Stimulated activated CD4-positive, alpha-beta T cell treated with anti-CD3 and anti-CD28 coated beads, Interleukin-1b, Interleukin-23, amount 100 ng/mL, for 48 hours (primary cell): ENCODE data around the gene AVL9.
"Not testable (repeated sequence)": the region's sequence is repeated elsewhere in the genome, so short reads cannot be mapped to it uniquely, and the experiment has no call there.

ENCODE experiments used
- DNase-seq: peaks from one replicate; pipeline ENCODE4 v3.0.0-alpha.2; 2020

The AVL9 gene

DNA sequence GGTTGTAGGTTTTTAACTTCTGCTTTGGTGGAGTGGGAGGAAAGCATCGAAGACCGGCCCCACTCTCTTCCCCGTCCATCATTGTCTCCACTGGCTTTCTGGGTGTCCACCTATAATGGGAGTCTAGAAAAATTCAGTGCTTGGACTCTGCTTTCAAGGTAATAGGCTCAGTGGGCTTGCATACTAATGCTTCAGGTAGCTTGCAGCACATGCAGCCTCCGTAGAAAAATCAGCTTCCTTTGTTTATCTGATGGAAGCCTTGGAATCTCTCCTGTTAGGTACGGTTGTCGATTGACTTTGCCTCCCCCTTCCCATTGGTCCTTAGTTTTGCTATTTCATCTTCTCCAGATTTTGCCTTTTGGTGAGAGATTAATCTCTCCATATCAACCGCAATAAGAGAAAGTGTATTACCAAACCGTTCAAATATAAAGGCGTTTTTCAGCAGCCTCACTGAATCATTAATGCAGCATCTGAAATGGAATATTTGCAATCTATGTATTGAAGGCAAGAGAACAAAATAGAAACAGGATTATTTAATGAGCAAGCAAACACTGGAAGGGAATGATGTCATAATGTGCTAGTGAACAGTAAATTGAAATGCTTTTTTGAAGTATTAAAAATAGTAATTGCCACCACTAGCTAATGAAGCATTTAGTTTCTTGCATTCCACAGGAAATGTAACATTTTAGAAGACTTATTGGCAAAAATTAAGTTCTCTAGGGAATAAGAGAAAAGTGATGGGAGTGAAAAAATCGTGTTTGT is 944 bp downstream of the AVL9 start:
- DNase-seq = no peak

DNA sequence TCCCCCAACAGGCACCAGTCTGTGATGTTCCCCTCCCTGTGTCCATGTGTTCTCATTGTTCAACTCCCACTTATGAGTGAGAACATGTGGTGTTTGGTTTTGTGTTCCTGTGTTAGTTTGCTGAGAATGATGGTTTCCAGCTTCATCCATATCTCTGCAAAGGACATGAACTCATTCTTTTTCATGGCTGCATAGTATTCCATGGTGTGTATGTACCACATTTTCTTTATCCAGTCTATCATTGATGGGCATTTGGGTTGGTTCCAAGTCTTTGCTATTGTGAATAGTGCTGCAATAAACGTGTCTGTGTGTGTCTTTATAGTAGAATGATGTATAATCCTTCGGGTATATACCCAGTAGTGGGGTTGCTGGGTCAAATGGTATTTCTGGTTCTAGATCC is 4.5 kb downstream of the AVL9 start:
- not testable (repeated sequence) for DNase-seq

DNA sequence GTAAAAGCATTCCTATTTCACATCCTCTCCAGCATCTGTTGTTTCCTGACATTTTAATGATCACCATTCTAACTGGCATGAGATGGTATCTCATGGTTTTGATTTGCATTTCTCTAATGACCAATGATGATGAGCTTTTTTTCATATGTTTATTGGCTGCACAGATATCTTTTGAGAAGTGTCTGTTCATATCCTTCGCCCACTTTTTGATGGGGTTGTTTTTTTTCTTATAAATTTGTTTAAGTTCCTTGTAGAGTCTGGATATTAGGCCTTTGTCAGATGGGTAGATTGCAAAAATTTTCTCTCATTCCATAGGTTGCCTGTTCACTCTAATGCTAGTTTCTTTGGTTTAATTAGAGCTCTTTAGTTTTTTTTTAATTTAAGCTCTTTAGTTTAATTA is 4.9 kb downstream of the AVL9 start:
- not testable (repeated sequence) for DNase-seq

DNA sequence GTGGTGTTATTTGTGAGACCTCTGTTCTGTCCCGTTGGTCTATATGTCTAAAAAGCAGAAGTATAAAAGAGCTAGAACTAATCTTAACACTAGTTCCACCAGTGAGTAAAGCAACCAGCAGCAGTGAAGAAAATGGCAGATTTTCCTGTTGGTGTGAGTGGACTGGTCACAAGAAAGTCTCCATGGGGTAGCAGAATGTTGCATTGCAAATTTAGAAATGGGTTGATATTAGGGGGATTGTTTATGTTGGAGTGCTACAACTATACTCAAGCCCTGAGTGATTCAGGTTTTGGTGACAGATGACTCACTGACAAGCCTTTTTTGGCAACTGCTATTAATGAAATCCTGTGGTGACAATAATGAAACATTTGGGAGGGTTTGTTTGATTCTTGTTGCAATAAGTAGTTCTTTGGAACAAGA is 5.6 kb downstream of the AVL9 start:
- DNase-seq = no peak

DNA sequence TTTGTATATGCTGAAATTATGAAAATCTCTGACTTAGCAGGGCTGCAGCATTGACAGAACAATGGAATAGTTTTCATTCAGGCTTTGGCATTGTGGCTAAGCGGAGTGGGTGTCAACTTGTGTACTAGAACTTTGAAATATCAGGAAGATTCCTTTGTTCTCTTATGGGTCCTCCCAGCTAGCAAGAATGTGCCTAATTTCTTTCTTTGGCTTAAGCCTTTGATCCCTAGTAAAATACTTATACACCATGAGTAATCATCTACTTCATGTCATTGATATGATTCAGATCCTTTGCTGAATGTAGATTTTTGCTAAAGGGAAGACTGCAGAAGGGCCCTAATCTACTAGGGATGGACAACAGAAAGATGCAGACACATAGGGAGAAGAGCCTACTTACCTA is 6.2 kb downstream of the AVL9 start:
- no peak for DNase-seq

DNA sequence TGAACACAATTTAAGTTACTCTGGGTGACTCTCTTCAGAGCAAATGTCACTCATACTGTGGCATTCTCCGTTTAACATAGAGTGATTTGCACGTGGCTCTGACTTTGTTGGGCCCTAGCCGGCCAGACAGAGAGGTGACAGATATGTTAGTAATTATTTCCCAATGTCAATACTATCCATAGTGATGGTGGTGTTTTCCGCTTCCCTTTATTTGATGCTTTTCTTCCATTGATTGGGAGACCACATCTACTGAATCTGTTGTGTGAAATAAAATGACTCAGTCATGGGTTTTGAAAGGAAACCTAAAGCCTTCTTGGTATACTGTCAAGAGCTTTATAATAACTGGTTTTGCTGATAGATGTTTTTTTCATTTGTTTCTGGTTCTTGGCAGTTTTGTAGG is 7.4 kb downstream of the AVL9 start:
- DNase-seq = peak; percentile 53

DNA sequence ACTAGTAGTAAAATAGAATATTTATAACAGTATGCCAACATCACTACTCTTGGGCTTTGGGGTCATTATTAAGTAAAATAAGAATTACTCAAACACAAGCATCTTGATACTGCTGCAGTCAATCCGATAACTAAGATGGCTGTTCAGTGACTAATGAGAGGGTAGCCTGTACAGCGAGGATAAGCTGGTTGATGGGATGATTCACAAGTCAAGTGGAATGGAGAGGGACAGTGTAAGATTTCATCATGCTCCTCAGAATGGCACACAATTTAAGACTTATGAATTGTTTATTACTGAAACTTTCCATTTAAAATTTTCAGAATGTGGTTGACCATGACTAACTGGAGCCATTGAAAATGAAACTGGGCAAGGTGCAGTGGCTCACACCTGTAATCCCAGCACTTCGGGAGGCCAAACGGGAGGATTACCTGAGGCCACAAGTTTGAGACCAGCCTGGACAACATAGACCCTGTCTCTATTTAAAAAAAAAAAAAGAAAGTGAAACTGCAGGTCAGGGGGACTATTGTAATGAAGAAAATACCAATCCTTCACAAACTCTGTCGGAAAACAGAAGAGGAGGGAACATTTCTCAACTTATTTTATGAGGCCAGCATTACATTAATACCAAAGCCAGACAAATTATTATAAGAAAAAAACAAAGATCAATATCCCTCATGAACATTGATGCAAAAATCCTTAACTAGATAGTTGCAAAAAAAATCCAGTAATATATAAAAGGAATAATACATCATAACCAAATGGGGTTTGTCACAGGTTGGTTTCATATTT is 11.2 kb downstream of the AVL9 start:
- DNase-seq = peak; percentile 40

DNA sequence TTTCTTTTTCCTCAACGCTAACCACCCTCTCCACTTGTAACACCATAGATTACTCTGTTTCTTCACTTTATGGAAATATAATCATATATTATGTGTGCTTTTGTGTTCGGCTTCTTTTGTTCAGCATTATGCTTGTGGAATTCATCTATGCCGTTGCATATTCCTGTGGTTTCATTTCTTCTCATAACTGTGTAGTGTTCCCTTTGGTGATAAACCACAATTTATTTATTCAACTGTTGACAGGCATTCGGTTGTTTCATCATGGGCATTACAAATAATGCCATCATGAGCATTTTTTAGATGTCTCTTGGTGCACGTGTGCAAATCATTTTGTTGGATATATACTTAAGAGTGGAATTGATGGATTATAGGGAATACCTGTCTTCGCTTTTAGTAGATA is 12.1 kb downstream of the AVL9 start:
- no peak for DNase-seq

DNA sequence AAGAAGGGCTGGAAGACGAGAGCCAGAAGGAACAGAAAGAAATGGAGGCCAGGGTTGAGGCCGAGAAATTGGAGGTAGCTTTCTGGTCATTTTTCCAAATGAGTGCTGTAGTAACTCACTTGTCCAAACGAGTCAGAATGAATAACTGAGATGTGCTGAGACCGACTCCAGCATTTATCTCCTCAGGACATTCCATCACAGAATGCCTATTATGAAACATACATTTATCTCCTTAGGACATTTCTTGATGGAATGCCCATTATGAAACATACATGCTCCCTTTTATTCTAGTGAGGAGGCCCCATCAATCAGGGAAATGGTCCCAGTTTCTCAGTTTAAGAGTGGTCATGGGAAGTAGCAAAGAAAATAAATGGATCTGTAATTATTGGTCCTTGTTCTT is 16.5 kb downstream of the AVL9 start:
- DNase-seq = no peak

DNA sequence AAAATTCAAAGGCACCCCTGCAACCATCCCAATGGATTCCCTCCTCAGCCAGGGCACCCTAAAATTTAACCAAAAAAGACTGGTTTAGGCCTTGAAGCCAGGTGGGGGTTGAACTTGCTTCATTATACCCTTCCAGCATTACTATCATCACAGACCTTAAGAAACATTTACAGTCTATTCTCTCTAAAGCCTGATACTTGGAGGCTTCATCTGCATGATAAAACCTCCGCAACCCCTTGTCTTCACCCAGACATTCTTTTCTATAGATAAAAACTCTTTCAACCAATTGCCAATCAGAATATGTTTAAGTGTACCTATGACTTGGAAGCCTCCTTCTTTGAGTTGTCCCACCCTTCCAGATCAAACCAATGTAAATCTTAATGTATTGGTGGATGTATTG is 17.9 kb downstream of the AVL9 start:
- no peak for DNase-seq

DNA sequence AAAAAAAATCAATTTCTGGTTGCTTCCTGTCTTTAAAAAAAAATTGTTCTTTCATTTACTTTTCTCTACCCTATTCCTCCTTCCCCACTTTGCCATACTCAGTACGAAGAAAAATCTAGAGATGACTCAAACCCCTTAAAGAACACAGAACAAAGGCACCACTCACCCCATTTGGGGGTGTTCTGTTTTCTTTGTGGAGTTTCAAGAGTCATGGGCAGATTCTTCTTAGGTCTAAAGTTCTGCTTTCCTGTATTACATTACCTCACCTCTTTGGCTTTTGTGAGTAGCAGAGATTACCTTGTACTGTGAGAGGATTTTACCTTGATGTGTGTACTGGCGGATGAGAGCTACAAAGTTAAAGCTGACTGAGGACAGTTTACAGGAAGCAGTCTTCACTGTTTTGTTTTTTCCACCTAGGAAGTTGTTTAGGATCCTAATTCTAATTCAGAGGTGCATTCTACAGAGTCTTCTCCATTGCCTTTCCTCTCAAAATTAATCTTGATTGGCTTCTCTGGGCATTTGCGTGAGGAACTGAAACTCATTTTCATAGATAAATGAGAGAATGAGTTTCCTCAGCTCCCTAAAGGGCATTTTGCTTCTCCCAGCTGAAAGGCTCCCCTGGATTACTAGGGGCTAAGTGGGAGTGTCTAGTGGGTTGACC is 20.7 kb downstream of the AVL9 start:
- peak; percentile 7 for DNase-seq

DNA sequence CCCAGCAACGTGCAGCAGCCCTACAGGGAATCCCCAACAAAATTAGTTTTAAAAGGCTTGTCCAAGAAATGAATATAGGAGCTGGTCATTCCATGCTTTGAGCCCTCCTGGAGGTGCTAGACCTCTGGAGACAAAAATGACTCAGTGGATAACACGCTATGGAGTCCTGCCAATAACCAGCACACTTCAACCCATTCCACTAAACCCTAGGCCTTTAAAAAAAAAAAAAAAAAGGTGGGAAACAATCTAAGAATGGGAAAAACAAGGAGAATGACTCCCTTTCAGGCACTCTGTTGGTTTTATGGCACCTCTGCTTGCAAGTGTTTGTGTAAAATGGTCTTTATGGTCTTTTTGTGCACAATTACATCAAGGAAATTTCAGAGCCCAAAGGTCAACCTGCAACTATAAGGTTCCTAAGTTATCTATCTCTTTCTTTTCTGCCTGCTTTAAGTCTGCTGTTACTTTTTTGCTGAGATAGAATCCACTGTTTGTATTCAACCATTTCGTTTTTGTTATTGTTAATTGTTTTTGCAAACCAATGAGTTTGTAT is 21.3 kb downstream of the AVL9 start:
- no peak for DNase-seq

DNA sequence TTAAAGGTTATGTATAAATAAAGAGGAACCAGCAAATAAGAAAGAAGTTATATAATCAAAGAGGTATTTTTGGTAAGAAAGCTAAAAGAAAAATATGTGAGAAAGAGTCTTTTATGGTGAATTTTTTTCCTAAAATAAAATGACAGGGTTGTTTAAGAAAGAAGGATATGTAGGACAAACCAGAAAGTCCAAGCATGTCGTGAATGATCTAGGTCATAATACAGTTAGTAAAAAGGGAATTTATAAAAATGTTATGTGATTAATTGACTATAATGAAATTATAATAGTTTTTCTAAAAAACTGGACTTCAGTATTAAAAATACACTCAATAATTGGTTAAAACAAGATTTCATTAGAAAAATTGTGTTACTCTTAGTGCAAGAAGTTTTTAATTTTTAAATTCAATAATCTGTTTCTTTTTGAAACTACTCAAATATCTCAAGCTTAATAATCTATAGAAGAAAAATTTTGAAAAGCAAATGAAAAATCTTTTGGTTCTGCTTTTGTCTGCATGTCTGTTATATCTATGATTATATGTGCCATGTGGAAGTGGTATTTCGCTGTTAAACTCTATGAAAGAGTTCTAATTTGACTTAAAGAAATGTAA is 23.3 kb downstream of the AVL9 start:
- no peak for DNase-seq

DNA sequence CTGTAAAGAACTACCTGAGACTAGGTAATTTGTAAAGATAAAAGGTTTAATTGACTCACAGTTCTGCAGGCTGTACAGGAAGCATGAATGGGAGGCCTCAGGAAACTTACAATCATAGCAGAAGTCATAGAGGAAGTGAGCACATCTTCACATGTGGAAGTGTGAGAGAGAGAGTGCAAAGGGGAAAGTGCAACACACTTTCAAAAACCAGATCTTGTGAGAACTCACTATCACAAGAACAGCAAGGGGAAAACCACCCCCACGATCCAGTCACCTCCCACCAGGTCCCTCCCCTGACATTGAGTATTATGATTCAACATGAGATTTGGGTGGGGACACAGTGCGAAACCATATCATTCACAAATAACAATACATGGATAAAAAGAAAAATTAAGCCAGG is 24.5 kb downstream of the AVL9 start:
- peak; percentile 16 for DNase-seq

DNA sequence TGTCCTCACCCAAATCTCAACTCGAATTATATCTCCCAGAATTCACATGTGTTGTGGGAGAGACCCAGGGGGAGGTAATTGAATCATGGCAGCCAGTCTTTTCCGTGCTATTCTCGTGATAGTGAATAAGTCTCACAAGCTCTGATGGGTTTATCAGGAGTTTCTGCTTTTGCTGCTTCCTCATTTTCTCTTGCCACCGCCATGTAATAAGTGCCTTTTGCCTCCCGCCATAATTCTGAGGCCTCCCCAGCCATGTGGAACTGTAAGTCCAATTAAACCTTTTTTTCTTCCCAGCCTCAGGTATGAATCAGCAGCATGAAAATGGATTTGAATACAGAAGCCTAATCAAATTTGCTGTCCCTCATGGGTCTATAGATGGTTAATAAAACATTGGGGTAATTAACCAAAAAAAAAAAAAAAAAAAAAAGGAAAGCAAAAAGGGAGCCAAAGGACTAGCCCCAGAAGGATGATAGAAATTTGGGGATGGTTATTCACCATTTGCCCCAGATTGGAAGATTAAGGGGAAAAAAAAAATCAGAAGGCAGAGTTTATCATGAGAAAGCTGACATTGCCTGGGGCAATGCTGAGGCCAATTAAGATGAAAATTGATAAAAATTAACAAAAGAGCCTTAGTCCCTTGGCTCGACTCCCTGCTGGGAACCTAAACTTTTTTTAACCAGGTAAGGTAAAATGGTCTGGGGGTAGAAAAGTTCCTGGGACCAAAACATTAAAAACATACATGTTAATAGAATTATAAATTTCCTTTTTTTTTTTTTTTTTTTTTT is 27.6 kb downstream of the AVL9 start:
- DNase-seq = no peak

DNA sequence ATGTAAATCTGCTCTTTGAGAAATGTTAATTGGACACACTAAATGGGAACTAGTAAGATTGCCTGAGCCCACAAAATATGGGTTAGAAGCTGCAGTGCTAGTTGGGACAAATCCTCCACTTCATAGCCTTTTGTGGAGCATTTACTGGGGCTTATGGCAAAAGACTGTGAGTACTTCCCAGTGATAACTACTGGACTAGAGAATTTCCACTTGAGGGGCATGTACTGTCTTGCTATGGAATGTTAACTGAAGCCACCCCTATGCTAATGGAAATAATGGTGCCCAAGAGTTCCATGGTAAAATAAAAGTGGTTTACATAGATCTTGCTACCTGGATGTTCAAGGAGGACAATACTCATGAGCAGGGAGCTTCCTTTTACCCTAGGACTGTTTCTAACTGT is 29.3 kb downstream of the AVL9 start:
- DNase-seq = no peak

DNA sequence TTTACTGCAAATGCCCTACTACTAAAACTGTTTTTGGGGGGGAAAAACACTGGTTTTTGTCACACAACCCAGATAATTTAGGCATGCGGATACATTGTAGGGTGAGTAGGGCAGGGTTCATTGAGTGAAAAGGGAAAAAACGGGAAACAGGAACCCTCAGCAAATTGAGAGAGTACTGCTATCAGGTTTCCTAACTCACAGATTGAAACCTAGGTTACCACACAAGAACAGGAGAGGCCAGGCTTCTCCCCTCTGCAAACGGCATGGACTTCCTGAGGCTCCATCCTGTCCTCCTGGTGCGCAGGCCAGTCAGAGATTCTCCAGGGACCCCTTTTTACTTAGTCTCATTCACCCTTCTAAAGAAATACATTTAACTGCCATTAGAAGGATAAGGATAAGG is 30.6 kb downstream of the AVL9 start:
- no peak for DNase-seq

DNA sequence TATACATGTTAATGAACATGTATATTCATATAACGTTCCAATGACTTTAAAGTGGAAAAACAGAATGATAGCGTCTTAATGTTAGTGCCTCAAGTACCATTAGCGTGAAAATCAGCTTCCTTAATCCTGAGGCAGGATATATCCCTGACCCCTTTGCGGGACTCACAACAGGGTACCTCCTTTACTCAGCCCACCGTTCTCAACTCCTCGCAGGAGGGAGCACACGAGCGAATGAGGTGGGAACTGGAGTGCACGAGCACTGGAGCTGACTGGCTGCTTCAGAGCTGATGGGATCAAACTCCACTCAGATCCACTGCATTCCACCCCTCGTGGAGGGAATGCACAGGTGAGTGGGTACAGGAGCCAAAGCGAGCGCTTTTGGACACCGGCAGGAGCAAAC is 36.1 kb downstream of the AVL9 start:
- no peak for DNase-seq

DNA sequence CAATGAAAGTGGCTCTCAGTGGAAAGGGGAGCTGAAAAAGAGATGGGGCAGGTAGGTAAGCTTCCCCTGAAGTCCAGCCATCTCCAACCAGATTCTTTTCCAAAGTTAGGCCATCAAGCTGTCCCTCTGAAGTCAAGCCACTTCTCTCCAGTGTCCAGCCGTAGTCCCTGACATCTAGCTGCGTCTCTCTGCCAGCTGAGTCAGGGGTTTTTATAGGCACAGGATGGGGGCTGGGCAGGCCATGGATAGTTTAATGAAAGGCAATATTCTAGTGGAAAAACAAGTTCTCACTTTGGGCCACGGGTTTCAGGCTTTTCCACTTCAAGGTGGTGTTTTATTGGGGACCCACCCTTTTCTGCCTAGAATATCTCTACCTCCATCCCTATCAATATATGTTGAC is 36.8 kb downstream of the AVL9 start:
- no peak for DNase-seq

DNA sequence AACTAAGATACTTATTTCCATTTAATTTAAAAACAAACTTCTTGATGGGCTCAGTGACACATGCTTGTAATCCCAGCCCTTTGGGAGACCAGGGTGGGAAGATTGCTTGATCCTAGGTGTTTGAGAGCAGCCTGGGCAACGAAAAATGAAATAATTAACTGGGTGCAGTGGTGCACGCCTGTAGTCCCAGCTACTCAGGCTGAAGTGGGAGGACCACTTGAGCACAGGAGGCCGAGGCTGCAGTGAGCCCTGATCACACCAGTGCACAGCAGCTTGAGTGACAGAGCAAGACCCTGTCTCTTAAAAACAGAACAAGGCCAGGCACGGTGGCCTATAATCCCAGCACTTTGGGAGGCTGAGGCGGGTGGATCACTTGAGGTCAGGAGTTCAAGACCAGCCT is 37.4 kb downstream of the AVL9 start:
- no peak for DNase-seq

DNA sequence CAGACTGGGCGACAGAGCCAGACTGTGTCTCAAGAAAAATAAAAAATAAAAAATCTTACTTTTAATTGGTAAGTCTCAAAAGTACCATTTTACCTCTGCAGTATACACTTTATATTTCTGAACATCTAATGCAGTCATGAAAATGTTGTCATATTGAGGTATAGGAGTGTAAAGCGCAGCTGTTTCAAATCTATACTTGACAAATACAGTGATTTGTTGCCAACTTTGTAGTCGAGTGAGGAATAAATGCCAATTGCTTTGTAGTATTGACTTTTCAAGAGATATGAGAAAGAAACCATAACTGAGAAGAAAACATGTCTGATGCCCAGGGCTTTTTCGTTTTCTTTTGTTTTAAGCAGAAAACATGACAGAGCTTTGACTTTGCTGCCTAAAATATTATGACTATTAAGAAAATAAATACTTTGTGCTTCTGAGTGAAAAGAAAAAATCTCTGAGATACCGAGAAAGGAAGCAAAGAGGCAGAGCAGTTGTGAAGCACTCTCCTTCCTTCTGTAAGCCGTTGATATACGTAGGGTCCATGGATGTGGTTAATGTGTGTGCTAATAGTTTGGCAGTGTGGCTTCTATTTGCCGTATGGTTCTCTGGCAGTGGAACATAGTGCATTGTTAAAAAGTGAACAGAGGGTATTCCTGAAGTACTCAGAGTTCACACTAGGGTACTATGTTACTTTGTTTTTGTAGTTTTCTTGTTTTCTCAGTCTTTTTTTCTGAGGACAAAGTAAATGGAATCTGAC is 38.2 kb downstream of the AVL9 start:
- DNase-seq = no peak
